CD4-positive, alpha-beta T cell treated with Interleukin-15 for 4 hours (primary cell): Measurements from ENCODE around the gene CHAD.
"Not testable (repeated sequence)": the region's sequence is repeated elsewhere in the genome, so short reads cannot be mapped to it uniquely, and the experiment has no call there.

Experiments used
- DNase-seq: peaks from one replicate; pipeline ENCODE4 v3.0.0-alpha.2; 2020; ENCODE audit warnings: low spot score

CHAD gene

GRCh38 chr17:50495217-50495823, 26.6 kb upstream of the CHAD start:
- no peak for DNase-seq

- no peak for DNase-seq
Measured at GRCh38 chr17:50493744-50494143, 25.1 kb upstream of the CHAD start.

- no peak for DNase-seq
Measured at GRCh38 chr17:50492214-50492613, 23.5 kb upstream of the CHAD start.

GRCh38 chr17:50491505-50491904, 22.8 kb upstream of the CHAD start:
- DNase-seq, result no peak

GRCh38 chr17:50488880-50489279, 20.2 kb upstream of the CHAD start:
- no peak for DNase-seq

- DNase-seq, result no peak
Measured at GRCh38 chr17:50487213-50488096, 18.8 kb upstream of the CHAD start.

- DNase-seq, result no peak
Measured at GRCh38 chr17:50484386-50485155, 15.9 kb upstream of the CHAD start.

- DNase-seq, result no peak
Measured at GRCh38 chr17:50483266-50483665, 14.6 kb upstream of the CHAD start.

- peak; percentile 74 for DNase-seq
Measured at GRCh38 chr17:50482516-50482915, 13.8 kb upstream of the CHAD start.

- DNase-seq, result no peak
Measured at GRCh38 chr17:50482110-50482509, 13.4 kb upstream of the CHAD start.

- DNase-seq, result no peak
Measured at GRCh38 chr17:50481648-50482047, 13.0 kb upstream of the CHAD start.

GRCh38 chr17:50480854-50481490, 12.3 kb upstream of the CHAD start:
- DNase-seq, result no peak

- DNase-seq, result no peak
Measured at GRCh38 chr17:50480142-50480764, 11.6 kb upstream of the CHAD start.

GRCh38 chr17:50479522-50480141, 11.0 kb upstream of the CHAD start:
- peak; percentile 61 for DNase-seq

GRCh38 chr17:50478391-50479381, 10.0 kb upstream of the CHAD start, which contains the start of gene RSAD1:
RSAD1 (plus strand) TSS chr17:50478860; CDS start chr17:50478885, 25 bp downstream.
- DNase-seq, result peak; percentile 88

GRCh38 chr17:50477976-50478375, 9.3 kb upstream of the CHAD start:
- no peak for DNase-seq

GRCh38 chr17:50476545-50477315, 8.1 kb upstream of the CHAD start:
- DNase-seq, result no peak

GRCh38 chr17:50475775-50476544, 7.3 kb upstream of the CHAD start:
- not testable (repeated sequence) for DNase-seq
